HG02610 (cell line): ENCODE results near the gene COLGALT1.
A peak's percentile ranks its signal among the peaks of the same experiment; 100 is the strongest.
"Not testable (repeated sequence)": the region's sequence is repeated elsewhere in the genome, so short reads cannot be mapped to it uniquely, and the experiment has no call there.

ENCODE experiments used
- ATAC-seq: cut with Tn5 transposase; IDR thresholded peaks from one replicate; pipeline ENCODE4 v1.9.1; 2021; ENCODE audit warnings: mild to moderate bottlenecking, moderate library complexity; ENCODE audit not compliant: unreplicated experiment

Gene COLGALT1

DNA sequence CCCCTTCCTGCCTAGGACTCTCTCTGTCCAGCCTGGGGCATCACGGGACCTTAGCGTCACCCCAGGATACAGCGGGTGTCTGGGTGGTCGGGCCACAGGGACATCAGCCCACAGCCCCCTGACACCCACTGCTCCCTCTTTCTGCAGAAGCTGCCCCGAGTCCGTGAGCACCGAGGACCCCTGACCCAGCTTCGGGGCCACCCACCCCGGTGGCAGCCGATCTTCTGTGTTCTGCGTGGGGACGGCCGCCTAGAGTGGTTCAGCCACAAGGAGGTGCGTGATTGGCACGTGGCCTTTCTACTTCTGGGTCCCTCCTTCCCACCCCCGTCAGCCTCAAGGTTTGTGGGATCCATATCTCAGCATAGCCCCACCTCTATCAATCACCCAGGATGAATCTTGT, 23.3 kb upstream of the COLGALT1 start:
- ATAC-seq, result no peak

GRCh38 chr19:17532557-17532956, 22.9 kb upstream of the COLGALT1 start:
- ATAC-seq, result no peak

DNA sequence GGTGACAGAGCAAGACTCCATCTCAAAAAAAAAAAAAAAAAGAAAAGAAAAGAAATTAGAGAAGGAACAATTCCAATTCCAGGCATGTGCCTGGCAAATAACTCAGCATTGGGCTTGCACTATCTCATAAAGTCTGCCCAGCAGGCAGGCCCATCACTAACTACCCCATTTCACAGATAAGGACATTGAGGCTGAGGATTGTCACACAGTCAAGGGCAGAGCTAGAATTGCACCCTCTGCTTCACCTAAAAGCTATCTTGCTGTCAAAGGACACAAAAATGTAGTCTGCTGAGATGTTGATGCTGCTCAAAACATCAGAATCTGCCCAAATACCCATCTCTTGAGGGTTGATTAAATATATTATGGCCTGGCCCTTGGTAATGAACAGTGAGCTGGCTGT, 20.7 kb upstream of the COLGALT1 start:
- ATAC-seq, result no peak

GRCh38 chr19:17536955-17537354, 18.5 kb upstream of the COLGALT1 start:
- no peak for ATAC-seq

GRCh38 chr19:17538684-17539237, 16.7 kb upstream of the COLGALT1 start:
- no peak for ATAC-seq

GRCh38 chr19:17539238-17540117, 16.0 kb upstream of the COLGALT1 start:
- no peak for ATAC-seq

DNA sequence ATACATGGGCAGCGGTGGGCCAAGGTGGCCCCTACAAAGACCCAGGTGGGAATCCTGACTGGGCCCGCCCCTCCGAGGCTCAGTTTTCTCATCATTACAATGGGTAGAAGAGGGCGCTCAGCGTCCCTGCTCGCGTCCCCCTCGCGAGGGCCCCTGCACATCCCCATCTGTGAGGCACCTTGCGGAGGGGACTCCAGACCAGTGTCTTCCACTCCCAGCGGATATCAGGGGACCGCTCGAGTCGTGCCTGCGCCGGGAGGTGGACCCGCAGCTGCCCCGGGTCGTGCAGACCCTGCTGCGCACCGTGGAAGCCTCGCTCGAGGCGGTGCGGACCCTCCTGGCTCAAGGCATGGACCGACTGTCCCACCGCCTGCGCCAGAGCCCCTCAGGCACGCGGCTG, 15.3 kb upstream of the COLGALT1 start:
- ATAC-seq, result no peak

DNA sequence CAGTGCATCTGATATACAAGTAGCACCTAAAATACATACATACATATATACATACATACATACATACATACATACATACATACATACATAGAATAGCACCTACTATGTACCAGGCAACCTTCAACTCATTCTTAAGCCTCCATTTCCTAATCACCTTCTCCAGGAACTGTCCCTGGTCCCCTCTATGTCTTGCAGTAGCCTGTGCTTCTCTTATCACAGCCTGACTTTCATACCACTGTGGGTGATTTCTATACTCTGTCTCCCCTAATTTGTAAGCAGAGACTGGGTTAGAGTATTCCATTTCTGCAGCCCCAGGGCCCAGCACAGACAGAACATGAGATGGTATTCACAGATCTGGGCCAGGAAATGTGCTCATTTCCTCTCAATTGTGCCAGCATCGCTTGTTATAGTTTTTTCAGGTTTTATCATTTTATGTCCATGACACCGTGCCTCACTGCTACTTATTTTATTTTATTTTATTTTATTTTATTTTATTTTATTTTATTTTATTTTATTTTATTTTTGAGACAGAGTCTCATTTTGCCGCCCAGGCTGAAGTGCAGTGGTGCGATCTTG, 14.2 kb upstream of the COLGALT1 start:
- ATAC-seq, result no peak

DNA sequence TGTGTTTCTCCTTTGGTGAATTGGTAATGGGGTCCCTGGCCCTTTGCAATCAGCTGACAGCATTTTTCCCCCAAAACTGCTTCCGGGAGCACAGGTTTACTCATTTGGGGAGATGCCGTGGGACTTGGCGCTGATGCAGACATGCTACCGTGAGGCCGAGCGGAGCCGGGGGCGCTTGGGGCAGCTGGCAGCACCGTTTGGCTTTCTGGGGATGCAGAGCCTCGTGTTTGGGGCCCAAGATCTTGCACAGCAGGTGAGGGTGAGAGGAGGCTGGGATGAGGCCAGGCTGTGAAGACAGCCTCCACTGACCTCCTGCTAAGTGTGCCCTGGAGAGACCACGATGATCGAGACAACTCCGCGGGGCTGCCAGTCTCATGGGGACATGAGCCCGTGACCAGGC, 13.4 kb upstream of the COLGALT1 start:
- ATAC-seq, result no peak

- ATAC-seq, result no peak
Observed at GRCh38 chr19:17542793-17543582, 12.5 kb upstream of the COLGALT1 start.

DNA sequence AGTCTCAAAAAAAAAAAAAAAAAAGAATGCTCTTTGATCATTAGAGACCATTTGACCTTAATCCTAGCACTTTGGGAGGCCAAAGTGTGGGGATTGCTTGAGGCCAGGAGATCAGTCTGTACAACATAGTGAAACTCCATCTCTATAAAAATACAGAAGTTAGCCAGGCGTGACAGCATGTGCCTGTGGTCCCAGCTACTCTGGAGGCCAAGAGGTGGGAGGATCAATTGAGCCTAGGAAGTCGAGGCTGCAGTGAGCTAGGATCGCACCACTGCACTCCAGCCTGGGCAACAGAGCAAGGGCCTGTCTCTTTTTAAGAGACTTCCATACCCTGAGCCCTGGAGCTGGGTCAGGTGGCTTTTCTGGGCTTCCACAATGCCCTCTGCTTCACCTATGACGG, 11.5 kb upstream of the COLGALT1 start:
- ATAC-seq, result no peak

DNA sequence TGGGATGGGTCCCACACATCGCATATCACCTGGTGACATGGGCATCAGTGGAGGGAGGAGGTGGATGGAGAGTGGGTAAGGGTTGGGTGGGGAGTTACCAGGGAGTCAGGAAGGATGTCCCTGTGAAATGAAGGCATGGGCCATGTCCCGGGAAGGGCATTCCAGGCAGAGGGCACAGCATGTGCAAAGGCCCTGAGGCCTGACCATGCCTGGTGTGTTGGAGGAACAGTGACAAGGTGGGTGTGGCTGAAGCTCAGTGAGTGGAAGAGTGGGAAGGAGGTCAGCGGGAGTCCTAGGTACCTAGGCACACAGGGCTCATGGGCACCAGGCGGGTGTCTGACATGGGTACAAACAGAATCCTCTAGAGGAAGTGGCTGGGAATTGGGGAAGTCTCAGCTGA, 11.0 kb upstream of the COLGALT1 start:
- ATAC-seq, result no peak

DNA sequence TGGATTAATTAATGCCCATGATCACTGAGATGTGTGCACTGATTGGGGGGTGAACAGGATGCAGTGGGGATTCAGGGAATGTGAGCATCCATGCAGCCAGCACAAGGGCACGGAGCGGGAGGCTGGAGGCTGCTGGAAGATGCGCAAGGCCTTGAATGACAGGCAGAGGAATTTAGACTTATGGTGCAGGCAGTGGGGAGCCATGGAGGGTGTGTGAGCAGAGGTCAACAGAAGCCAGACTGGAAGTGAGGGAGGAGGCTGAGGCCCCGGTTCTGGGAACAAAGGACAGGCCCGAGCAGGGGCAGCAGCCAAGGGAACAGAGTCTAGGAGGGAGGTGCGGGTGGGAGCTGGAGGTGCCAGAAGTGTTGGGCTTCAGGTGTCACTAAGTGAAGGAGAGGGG, 7.3 kb upstream of the COLGALT1 start:
- no peak for ATAC-seq

GRCh38 chr19:17549085-17549740, 6.2 kb upstream of the COLGALT1 start:
- ATAC-seq, result no peak

DNA sequence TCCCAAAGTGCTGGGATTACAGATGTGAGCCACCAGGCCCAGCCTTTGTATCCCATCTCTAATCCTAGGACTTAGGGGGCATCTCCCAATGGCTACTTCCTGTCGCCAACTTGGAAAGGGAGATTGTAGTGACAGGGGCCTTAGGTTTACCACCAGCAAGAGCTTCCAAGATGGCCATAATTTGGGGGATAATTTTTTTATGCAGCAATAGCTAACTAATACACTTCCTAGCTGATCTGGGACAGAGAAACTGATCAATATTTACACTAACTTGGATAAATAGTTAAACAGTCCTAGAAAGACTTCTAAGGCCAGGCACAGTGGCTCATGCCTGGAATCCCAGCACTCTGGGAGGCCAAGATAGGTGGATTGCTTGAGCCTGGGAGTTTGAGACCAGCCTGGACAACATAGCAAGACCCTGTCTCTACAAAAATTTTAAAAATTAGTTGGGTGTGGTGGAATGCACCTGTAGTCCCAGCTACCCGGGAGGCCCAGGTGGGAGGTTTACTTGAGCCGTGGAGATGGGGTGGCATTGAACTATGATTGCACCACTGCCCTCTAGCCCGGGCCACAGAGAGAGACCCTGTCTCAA, 5.3 kb upstream of the COLGALT1 start:
- no peak for ATAC-seq

DNA sequence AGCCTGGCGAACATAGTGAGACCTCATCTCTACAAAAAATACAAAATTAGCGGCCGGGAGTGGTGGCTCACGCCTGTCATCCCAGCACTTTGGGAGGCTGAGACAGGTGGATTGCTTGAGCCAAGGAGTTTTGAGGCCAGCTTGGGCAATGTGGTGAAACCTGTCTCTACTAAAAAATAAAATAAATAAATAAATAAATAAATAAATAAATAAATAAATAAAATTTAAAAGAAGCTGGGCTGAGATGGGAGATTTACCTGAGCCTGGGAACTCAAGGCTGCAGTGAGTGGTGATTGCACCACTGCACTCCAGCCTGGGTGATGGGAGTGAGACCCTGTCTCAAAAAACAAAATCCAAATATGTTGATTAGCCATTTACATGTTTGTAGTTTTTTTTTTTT, 2.7 kb upstream of the COLGALT1 start:
- not testable (repeated sequence) for ATAC-seq

GRCh38 chr19:17553256-17553655, 2.2 kb upstream of the COLGALT1 start:
- ATAC-seq, result no peak

DNA sequence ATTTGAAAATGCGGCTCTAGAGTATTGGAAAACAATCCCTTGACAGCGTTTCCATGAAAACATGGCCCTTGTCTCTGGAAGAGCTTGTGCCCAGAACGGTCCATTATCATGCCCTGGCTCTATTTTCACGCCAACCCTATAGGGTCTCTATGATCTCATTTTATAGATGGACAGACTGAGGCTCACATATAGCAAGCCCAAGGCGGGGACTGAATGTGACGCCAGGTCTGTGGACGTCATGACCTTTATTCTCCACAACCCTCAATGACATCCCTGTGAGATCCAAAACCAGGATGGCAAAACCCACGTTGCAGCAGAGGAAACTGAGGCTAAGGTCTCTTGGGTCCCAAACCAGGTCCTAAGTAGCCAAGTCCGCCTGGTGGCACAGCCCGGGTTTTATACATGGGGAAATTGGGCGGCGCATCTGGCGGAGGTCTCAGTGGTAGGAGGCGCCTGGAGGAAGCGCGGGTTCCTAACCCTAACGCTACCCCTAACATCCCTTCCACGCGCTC, 425 bp upstream of the COLGALT1 start:
- ATAC-seq, result no peak

- peak; percentile 28 for ATAC-seq
Observed at GRCh38 chr19:17555929-17556813, 722 bp downstream of the COLGALT1 start.
